ENCODE results near the gene GPD1L.
"Not testable (repeated sequence)": the region's sequence is repeated elsewhere in the genome, so short reads cannot be mapped to it uniquely, and the experiment has no call there.

GPD1L gene

DNA sequence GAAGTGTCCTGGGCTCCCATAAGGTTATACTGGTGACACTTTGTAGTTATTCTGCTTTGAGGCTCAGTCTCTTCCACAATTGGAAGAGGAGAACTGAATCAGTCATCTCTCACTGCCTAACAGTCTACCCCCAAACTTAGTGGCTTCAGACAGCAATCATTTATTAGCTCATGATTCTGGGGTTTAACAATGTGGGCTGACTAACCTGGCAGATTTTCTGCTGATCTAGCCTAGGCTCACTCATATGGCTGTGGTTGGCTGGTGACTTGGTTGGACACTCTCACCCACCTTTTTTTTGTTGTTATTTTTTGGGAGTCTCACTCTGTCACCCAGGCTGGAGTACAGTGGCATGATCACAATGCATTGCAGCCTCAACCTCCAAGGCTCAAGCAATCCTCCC lies 7.1 kb downstream of the GPD1L start:
- no peak for DNase-seq (ENCODE audit: low spot score)
- Mint-ChIP-seq H3K27ac (peak overlapping the region; percentile 95), H3K36me3 (ENCODE audit: low read depth) (peaks cover 13% of the 10 kb centered on the region), H3K4me3 (peak overlapping the region; percentile 84), H3K9me3 (peaks cover 6% of the 10 kb centered on the region), H3K4me1 (ENCODE audit: low read depth) (peaks cover 42% of the 10 kb centered on the region), H3K27me3 (ENCODE audit: low read depth) (no peaks in the 10 kb centered on the region)

DNA sequence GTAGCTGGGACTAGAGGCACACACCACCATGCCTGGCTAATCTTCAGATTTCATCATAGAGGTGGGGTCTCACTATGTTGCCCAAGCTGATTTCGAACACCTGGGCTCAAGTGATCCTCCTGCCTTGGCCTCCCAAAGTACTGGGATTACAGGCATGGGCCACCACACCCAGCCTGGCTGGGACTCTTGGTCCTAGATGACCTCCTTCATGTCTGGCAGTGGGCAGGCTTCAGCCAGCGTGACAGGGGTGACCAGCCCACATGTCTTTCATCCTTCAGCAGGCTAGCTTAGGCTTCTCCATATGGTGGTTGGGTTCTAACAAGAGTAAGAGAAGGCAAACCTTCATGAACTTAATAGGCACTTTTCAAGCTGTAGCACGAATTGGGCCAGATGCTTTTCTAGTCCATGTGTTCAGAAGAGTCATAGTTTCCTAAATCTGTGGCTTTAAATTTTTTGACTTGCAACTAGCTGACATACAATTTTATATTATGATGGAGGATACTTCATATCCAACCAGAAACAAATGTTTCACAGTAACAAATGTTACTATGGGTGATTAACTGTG lies 7.6 kb downstream of the GPD1L start:
- H3K4me3 Mint-ChIP-seq = peak overlapping the region; percentile 84
- no peak for DNase-seq (ENCODE audit: low spot score)
- H3K9me3 Mint-ChIP-seq = peaks cover 6% of the 10 kb centered on the region
- peak overlapping the region; percentile 95 for H3K27ac Mint-ChIP-seq
- no peaks in the 10 kb centered on the region for H3K27me3 Mint-ChIP-seq (ENCODE audit: low read depth)
- H3K36me3 Mint-ChIP-seq (ENCODE audit: low read depth) = peaks cover 13% of the 10 kb centered on the region
- peaks cover 42% of the 10 kb centered on the region for H3K4me1 Mint-ChIP-seq (ENCODE audit: low read depth)

DNA sequence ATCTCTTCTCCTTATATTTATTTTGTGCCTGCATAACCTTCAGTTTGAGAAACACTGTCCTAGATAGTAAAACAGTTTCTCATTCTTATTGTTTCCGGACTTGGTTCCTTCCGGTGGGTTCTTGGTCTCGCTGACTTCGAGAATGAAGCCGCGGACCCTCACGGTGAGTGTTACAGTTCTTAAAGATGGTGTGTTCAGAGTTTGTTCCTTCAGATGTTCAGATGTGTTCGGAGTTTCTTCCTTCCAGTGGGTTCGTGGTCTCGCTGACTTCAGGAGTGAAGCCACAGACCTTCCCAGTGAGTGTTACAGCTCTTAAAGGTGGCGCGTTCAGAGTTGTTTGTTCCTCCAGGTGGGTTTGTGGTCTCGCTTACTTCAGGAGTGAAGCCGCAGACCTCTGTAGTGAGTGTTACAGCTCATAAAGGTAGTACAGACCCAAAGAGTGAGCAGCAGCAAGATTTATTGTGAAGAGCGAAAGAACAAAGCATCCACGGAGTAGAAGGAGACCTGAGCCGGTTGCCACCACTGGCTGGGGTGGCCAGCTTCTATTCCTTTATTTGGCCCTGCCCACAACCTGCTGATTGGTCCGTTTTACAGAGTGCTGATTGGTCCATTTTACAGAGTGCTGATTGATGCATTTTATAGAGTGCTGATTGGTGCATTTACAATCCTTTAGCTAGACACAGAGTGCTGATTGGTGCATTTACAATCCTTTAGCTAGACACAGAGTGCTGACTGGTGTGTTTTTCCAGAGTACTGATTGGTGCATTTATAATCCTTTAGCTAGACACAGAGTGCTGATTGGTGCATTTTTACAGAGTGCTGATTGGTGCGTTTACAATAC lies 8.3 kb downstream of the GPD1L start:
- H3K4me1 Mint-ChIP-seq (ENCODE audit: low read depth) = peaks cover 45% of the 10 kb centered on the region
- H3K4me3 Mint-ChIP-seq = peak overlapping the region; percentile 84

DNA sequence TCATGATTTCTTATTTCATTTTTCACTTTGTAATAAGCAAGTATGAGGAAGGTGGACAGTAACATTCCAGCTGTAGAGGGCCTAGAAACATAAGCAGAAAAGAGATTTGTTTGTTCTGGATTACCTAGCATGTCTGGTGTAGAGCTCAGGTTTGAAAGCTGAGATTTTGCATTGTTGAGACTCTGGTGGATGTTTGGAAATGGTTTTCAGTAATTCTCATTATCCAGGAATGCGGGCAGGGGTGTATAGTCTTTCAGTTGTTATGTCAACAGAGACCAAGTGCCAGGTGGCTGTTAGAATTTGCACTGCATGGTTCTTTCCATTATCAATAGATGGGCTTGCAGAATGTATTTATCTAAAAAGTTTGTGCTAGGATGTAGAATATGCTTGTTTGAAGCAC lies 10.9 kb downstream of the GPD1L start:
- Mint-ChIP-seq H3K4me1 (ENCODE audit: low read depth) (peaks cover 36% of the 10 kb centered on the region), H3K27ac (no peak overlapping the region)

More for the DNA sequence above, 8.3 kb downstream of the GPD1L start:
- peak overlapping the region; percentile 95 for H3K27ac Mint-ChIP-seq
- H3K36me3 Mint-ChIP-seq (ENCODE audit: low read depth); H3K27me3 Mint-ChIP-seq (ENCODE audit: low read depth); H3K9me3 Mint-ChIP-seq: not testable (repeated sequence)
- DNase-seq (ENCODE audit: low spot score) = peak; percentile 59

DNA sequence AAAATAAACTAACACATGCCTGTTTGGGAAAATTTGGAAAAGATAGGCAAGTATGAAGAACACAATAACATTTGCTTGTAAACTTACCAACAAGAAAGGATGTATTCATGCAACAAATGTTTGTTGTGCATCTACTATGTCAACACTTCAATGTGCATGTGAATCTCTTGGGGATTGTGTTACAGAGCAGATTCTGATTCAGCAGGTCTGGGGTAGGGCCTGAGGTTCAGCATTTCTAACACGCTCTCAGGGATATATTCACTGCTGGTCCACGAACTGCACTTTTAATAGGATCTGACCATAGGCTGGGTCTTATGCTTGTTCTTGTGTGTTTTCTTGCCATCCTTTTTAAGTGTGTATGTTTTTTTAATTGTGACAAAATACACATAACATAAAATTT lies 11.8 kb downstream of the GPD1L start:
- peaks cover 6% of the 10 kb centered on the region for H3K9me3 Mint-ChIP-seq
- peaks cover 7% of the 10 kb centered on the region for H3K36me3 Mint-ChIP-seq (ENCODE audit: low read depth)
- peaks cover 31% of the 10 kb centered on the region for H3K4me1 Mint-ChIP-seq (ENCODE audit: low read depth)
- no peak overlapping the region for H3K27ac Mint-ChIP-seq
- H3K4me3 Mint-ChIP-seq = no peak overlapping the region
- DNase-seq (ENCODE audit: low spot score) = no peak
- H3K27me3 Mint-ChIP-seq (ENCODE audit: low read depth) = no peaks in the 10 kb centered on the region

More for the DNA sequence above, 10.9 kb downstream of the GPD1L start:
- peaks cover 6% of the 10 kb centered on the region for H3K9me3 Mint-ChIP-seq
- no peaks in the 10 kb centered on the region for H3K27me3 Mint-ChIP-seq (ENCODE audit: low read depth)
- DNase-seq (ENCODE audit: low spot score) = no peak
- H3K36me3 Mint-ChIP-seq (ENCODE audit: low read depth) = peaks cover 7% of the 10 kb centered on the region
- H3K4me3 Mint-ChIP-seq = no peak overlapping the region

DNA sequence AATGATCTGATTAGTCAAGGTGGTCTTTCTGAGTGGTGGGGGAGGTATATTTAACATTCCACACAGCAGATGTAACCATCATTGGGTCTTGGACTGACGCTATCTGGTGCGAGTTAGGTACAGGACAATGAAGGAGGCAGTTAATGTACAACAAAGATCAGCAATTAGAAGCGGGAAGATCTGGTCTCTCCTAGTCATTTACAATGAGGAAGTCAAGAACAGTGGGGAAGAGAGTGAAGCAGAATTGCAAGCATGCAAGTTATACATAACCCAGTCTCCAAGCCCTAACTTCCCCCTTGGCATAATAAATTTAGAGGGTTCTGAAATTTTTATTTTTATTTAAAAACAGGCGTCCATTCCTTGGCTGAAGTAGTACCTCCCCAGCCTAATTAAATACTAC lies 14.1 kb downstream of the GPD1L start:
- Mint-ChIP-seq H3K4me1 (ENCODE audit: low read depth) (peaks cover 12% of the 10 kb centered on the region), H3K27me3 (ENCODE audit: low read depth) (no peaks in the 10 kb centered on the region), H3K36me3 (ENCODE audit: low read depth) (no peaks in the 10 kb centered on the region), H3K4me3 (no peak overlapping the region), H3K27ac (no peak overlapping the region), H3K9me3 (no peaks in the 10 kb centered on the region)
- DNase-seq (ENCODE audit: low spot score) = no peak

DNA sequence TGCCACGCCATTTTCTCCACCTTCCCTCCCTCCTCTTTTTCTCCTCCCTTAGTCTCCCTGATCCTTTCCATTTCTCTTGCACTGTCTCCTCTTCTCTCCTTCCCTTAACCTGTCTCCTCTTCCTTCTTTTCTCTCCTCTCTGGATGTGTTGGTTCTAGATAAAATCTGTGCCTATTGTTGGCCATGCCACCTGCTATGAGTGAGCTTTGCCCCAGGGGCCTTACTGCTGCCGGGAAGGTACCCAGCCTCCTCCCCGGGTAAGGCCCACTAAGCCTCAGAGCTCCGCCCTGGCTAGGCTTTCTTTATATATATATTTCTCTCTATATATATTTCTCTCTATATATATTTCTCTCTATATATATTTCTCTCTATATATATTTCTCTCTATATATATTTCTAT lies 14.7 kb downstream of the GPD1L start:
- no peak for DNase-seq (ENCODE audit: low spot score)
- H3K27me3 Mint-ChIP-seq (ENCODE audit: low read depth) = no peaks in the 10 kb centered on the region
- H3K9me3 Mint-ChIP-seq = no peaks in the 10 kb centered on the region
- H3K36me3 Mint-ChIP-seq (ENCODE audit: low read depth) = no peaks in the 10 kb centered on the region
- H3K4me3 Mint-ChIP-seq = no peak overlapping the region
- H3K4me1 Mint-ChIP-seq (ENCODE audit: low read depth) = peaks cover 12% of the 10 kb centered on the region
- no peak overlapping the region for H3K27ac Mint-ChIP-seq

DNA sequence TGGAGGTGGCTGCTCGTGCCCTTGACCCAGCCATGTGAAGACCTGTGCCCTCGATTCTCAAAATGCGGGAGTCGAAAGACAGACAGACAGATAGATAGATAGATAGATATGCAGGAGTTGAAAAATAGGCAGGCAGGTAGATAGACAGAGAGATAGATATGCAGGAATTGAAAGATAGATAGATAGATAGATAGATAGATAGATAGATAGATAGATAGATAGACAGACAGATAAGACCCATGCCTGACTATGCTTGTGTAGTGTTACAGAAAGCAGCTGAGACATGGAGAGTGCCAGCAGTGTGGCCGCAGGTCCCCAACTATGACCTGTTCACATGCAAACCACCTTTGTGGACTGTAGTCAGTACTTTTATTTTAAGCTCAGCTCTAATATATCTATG lies 17.2 kb downstream of the GPD1L start:
- DNase-seq (ENCODE audit: low spot score) = no peak
- Mint-ChIP-seq H3K4me1 (ENCODE audit: low read depth) (peaks cover 16% of the 10 kb centered on the region), H3K27me3 (ENCODE audit: low read depth) (no peaks in the 10 kb centered on the region), H3K36me3 (ENCODE audit: low read depth) (peaks cover 1% of the 10 kb centered on the region), H3K9me3 (no peaks in the 10 kb centered on the region), H3K27ac (no peak overlapping the region), H3K4me3 (no peak overlapping the region)

DNA sequence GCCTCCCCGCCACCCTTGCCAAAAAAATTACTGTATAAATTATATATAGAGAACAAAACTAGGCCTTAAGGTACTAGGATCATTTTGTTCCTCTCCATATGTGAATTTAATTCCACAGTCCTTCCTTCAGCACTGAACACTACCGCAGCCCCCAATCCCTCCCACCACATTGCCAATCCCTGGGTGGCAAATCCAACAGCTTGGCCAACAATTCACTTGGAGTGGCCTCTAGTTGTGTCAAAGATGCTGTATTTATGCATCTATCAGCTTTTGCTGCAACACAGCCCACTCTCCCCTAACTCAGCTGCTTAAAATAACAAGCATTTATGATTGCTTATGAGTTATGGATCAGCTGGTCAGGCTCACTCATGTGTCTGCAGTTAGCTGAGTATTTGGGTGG lies 18.6 kb downstream of the GPD1L start:
- Mint-ChIP-seq H3K9me3 (no peaks in the 10 kb centered on the region), H3K36me3 (ENCODE audit: low read depth) (peaks cover 9% of the 10 kb centered on the region), H3K4me1 (ENCODE audit: low read depth) (peaks cover 24% of the 10 kb centered on the region), H3K27me3 (ENCODE audit: low read depth) (no peaks in the 10 kb centered on the region), H3K27ac (no peak overlapping the region), H3K4me3 (no peak overlapping the region)
- no peak for DNase-seq (ENCODE audit: low spot score)

DNA sequence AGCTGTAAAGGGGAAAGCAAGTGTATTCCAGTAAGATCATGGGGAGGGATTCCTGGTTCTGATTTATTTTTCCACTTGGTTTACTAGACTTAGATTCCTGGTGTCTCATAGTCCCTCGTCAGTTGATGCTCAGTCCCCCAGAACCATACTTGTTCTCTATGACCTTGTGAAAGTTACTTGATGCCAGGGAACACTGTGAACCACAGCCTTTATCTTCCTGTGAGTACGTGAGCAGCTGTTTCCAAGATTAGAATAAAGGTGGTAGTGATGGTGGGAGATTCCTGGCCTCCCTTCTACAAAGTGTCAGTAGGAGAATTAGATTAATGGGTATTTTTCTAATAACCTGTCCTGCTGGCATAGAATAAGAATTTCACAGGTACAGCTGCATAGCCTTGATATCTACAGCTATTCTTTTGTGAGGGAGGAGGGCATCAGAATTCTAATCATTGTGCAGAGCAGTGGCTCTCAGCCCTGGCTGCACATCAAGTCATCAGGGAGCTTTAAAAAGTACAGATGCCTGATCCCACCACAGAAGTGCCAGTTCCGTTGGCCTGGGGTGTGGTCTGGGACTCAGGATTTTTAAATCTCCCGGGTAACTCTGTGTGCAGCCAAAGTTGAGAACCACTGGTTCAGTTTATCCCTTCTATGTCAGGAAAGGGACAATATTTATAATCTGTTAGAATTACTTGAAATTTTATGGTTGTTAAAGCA lies 20.0 kb downstream of the GPD1L start:
- Mint-ChIP-seq H3K4me1 (ENCODE audit: low read depth) (peaks cover 24% of the 10 kb centered on the region), H3K9me3 (no peaks in the 10 kb centered on the region), H3K27ac (no peak overlapping the region), H3K4me3 (no peak overlapping the region), H3K27me3 (ENCODE audit: low read depth) (no peaks in the 10 kb centered on the region), H3K36me3 (ENCODE audit: low read depth) (peaks cover 18% of the 10 kb centered on the region)
- no peak for DNase-seq (ENCODE audit: low spot score)

DNA sequence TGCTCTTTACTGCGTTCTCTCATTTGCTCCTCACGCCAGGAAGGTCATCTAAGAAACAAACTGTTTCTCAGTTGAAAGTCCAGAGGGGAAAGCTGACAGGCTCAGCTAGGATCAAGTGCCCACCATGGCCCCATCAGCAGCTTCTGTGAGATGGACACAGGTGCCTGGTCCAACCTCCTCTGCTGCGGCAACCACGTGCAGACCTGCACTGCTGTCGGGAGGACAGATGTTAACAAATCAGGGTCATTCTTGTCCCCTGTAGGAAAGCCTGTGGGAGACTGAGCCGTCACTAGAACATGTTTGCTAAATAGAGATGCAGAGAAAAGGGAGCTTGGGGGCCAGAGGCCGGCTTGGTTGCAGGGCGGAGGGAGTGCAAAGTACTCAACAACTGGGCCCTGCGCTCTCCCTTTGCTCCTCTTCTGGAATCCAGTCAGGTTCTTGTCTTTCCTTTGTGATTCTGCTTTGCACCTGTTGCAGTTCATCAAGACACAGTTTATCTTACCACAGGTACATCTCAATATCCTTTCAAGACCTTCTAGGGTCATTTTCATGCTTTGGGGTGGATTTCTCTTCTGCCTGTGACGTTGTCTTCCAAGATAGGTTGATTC lies 20.9 kb downstream of the GPD1L start:
- no peak for DNase-seq (ENCODE audit: low spot score)
- Mint-ChIP-seq H3K27ac (no peak overlapping the region), H3K4me1 (ENCODE audit: low read depth) (peaks cover 24% of the 10 kb centered on the region), H3K36me3 (ENCODE audit: low read depth) (peaks cover 19% of the 10 kb centered on the region), H3K9me3 (no peaks in the 10 kb centered on the region), H3K27me3 (ENCODE audit: low read depth) (no peaks in the 10 kb centered on the region), H3K4me3 (no peak overlapping the region)

DNA sequence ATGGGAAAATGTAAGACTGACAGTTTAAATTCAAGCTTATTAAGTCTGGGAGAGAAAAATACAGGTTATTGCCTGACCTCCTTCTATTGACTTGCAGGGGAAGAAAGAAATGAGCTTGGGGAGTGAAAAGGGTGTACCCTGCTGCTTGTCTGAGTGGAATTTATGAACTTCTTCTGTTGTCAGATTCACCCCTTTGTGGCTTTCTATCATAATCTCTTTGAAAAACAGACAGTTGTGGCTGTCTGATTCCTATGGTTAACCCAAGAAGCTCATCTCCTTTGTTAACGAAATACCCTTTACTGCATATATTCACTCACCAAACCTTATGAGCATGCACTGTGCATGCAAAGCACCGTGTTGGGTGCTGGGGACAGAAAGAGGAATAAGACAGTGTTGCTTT lies 22.5 kb downstream of the GPD1L start:
- Mint-ChIP-seq H3K4me1 (ENCODE audit: low read depth) (peaks cover 24% of the 10 kb centered on the region), H3K36me3 (ENCODE audit: low read depth) (peaks cover 19% of the 10 kb centered on the region), H3K27ac (no peak overlapping the region), H3K27me3 (ENCODE audit: low read depth) (no peaks in the 10 kb centered on the region), H3K9me3 (no peaks in the 10 kb centered on the region), H3K4me3 (no peak overlapping the region)
- no peak for DNase-seq (ENCODE audit: low spot score)

DNA sequence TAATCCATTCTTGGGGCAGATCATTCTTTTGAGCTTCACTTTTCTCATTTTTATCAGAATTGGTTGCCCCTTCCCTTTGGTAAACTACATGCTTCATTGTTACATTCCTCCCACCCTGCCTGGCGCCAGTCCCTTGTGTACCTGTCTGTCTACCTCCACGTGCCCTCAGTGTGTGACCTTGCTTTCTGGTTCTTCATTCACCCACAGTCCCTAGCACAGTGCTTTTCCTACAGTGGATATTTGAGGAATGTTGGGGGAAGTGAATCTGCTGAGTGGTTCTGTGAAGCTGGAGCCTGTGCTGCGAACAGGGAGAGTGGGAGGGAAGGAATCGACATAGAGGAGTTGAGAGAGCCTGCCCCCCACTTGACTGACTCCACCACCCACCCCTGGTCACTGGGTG lies 23.4 kb downstream of the GPD1L start:
- Mint-ChIP-seq H3K27me3 (ENCODE audit: low read depth) (no peaks in the 10 kb centered on the region), H3K36me3 (ENCODE audit: low read depth) (peaks cover 25% of the 10 kb centered on the region), H3K27ac (no peak overlapping the region), H3K4me3 (no peak overlapping the region), H3K4me1 (ENCODE audit: low read depth) (peaks cover 24% of the 10 kb centered on the region), H3K9me3 (no peaks in the 10 kb centered on the region)
- DNase-seq (ENCODE audit: low spot score) = no peak

DNA sequence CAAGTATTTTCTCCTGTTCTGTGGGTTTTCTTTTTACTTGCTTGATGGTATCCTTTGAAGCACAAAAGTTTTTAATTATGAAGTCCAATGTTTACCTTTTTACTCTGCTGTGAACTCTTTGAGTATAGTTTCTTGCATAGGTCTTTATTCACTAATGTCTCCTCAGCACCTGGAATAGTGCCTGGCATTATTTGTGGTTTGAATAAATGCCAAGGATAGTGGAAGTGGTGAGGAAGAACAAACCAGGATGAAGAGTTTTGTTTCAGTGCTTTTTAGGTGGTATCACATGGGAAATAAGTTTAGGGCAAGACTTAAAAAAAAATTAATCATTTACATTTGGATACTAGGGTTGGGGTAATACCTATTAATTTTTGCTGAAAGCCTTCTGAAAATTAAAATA lies 25.7 kb downstream of the GPD1L start:
- Mint-ChIP-seq H3K9me3 (no peaks in the 10 kb centered on the region), H3K4me1 (ENCODE audit: low read depth) (peaks cover 20% of the 10 kb centered on the region), H3K27ac (no peak overlapping the region), H3K36me3 (ENCODE audit: low read depth) (peaks cover 28% of the 10 kb centered on the region), H3K4me3 (no peak overlapping the region), H3K27me3 (ENCODE audit: low read depth) (no peaks in the 10 kb centered on the region)
- no peak for DNase-seq (ENCODE audit: low spot score)
